HepG2 (cell line): ENCODE measurements around the gene TCEANC. TPM values are rescaled to one million over a fixed set of nuclear protein-coding genes. Genes with fewer than 3 reads are reported as not detected.

ENCODE experiments used
- ATAC-seq: fragments of 200-7000 bp; cut with Tn5 transposase; 3 replicates; pipeline ENCODE4 v1.9.1; 2020; ENCODE audit warnings: mild to moderate bottlenecking, moderate library complexity
- BruUV-seq: library from RNA; stranded (reverse); fragments of 400-500 nt; replicated peaks from 2 replicates; lab custom pipeline; 2021; lab: Mats Ljungman, UMichigan
- CTCF ChIA-PET: fragments of 300-600 bp; formaldehyde crosslinking; extraction: SDS; loops from one replicate; lab custom pipeline; 2021; ENCODE audit warnings: low total read pairs, inconsistent platforms, low intra/inter-chr PET ratio; lab: Yijun Ruan, JAX
- POLR2A ChIA-PET: fragments of 350-600 bp; sonication (Branson Sonifier 250); formaldehyde crosslinking; loops from one replicate; lab custom pipeline; 2020; ENCODE audit warnings: antibody characterized with exemption, inconsistent platforms; lab: Yijun Ruan, JAX
- DNase-seq: peaks from one replicate; pipeline ENCODE4 v3.0.0-alpha.2; 2015; ENCODE audit warnings: low spot score
- FAIRE-seq: peaks from 3 replicates; lab custom pipeline; 2011; peaks lifted over from hg19 to GRCh38; lab: Jason Lieb, UNC
- H2AFZ ChIP-seq: one replicate; pipeline ENCODE4 v1.6.1; 2011; ENCODE audit warnings: low read length, inconsistent platforms
- H3K27ac ChIP-seq: fragments of 300-600 bp; 3 replicates; pipeline ENCODE4 v1.8.0; 2011; ENCODE audit warnings: mixed run types, mild to moderate bottlenecking, mixed read lengths, low read length, inconsistent platforms; ENCODE audit not compliant: insufficient read depth; ENCODE audit errors: extremely low read length
- H3K27me3 ChIP-seq, 2 experiments: fragments of 200-600 bp in 1 of 2; 2 replicates in 1 of 2; 3 replicates in 1 of 2; pipeline versions ENCODE4 v1.6.0 to v1.8.0; 2011; ENCODE audit warnings: low read length in 2 of 2, mild to moderate bottlenecking in 2 of 2, moderate library complexity in 2 of 2, inconsistent platforms in 1 of 2; ENCODE audit not compliant: insufficient read depth in 2 of 2, control insufficient read depth in 1 of 2
- H3K36me3 ChIP-seq, 2 experiments: fragments of 200-600 bp in 1 of 2; replicated peaks in 1 of 2; 2 replicates in 1 of 2; 3 replicates in 1 of 2; pipeline versions ENCODE4 v1.5.1 to v1.8.0; 2011; ENCODE audit warnings: low read length in 2 of 2, inconsistent platforms in 1 of 2; ENCODE audit not compliant: insufficient read depth in 2 of 2, control insufficient read depth in 1 of 2
- H3K4me1 ChIP-seq: 2 replicates; pipeline ENCODE4 v1.5.1; 2012; ENCODE audit warnings: low read length, inconsistent platforms; ENCODE audit not compliant: insufficient read depth
- H3K4me2 ChIP-seq: 2 replicates; pipeline ENCODE4 v1.6.0; 2011; ENCODE audit warnings: low read depth, low read length, inconsistent platforms
- H3K4me3 ChIP-seq, 3 experiments: fragments of 200-600 bp in 1 of 3; sonication (generic), shearing (Covaris generic) in 1 of 3; replicated peaks in 1 of 3; 2 replicates each; pipeline ENCODE4 v1.5.1; 2011 to 2016; ENCODE audit warnings: low read length in 3 of 3, inconsistent platforms in 2 of 3, low read depth in 2 of 3, mild to moderate bottlenecking in 2 of 3, control low read depth in 1 of 3, mixed read lengths in 1 of 3; ENCODE audit not compliant: insufficient read depth in 1 of 3
- H3K79me2 ChIP-seq: one replicate; pipeline ENCODE4 v1.6.1; 2011; ENCODE audit warnings: low read length, inconsistent platforms; ENCODE audit not compliant: insufficient read depth
- H3K9ac ChIP-seq: 2 replicates; pipeline ENCODE4 v1.6.0; 2011; ENCODE audit warnings: mild to moderate bottlenecking, low read depth, low read length, inconsistent platforms; ENCODE audit not compliant: insufficient read depth
- H3K9me3 ChIP-seq: 2 replicates; pipeline ENCODE4 v1.5.1; 2012; ENCODE audit warnings: mild to moderate bottlenecking, low read length
- H4K20me1 ChIP-seq: 2 replicates; pipeline ENCODE4 v1.6.0; 2011; ENCODE audit warnings: inconsistent platforms, mild to moderate bottlenecking, low read length, moderate library complexity; ENCODE audit not compliant: insufficient read depth
- ARID5B ChIP-seq: IDR thresholded peaks from 2 replicates; pipeline ENCODE4 v1.4.0; 2020; ENCODE audit warnings: mild to moderate bottlenecking, missing genetic modification reagents
- ATF7 ChIP-seq, 2 experiments: fragments of 450-650 bp in 1 of 2; sonication (generic) in 1 of 2; formaldehyde crosslinking in 1 of 2; IDR thresholded peaks; 2 replicates each; pipeline versions ENCODE4 v1.4.0 to v1.6.1; 2016 to 2020; ENCODE audit warnings: antibody characterized with exemption in 1 of 2, mild to moderate bottlenecking in 1 of 2, missing genetic modification reagents in 1 of 2
- ELF3 ChIP-seq: IDR thresholded peaks from 2 replicates; pipeline ENCODE4 v1.6.1; 2016; ENCODE audit warnings: missing genetic modification reagents, missing compliant biosample characterization
- GABPA ChIP-seq, 2 experiments: IDR thresholded peaks; 2 replicates each; pipeline ENCODE4 v1.6.1; 2011 to 2016; ENCODE audit warnings: low read depth in 2 of 2, low read length in 1 of 2, missing biosample characterization in 1 of 2, missing genetic modification characterization in 1 of 2
- NFE2 ChIP-seq: sonication (generic); formaldehyde crosslinking; IDR thresholded peaks from 2 replicates; pipeline ENCODE4 v1.4.0; 2020; ENCODE audit warnings: missing genetic modification reagents
- NR2C2 ChIP-seq: sonication (generic); formaldehyde crosslinking; IDR thresholded peaks from 2 replicates; pipeline ENCODE4 v1.4.0; 2020; ENCODE audit warnings: missing genetic modification reagents, mild to moderate bottlenecking, moderate library complexity, borderline replicate concordance
- POLR2AphosphoS5 ChIP-seq: IDR thresholded peaks from 2 replicates; pipeline ENCODE4 v1.6.1; 2012; ENCODE audit warnings: low read depth, low read length
- RELA ChIP-seq: sonication (generic); formaldehyde crosslinking; IDR thresholded peaks from 2 replicates; pipeline ENCODE4 v1.4.0; 2020; ENCODE audit warnings: missing genetic modification reagents
- REXO4 ChIP-seq: sonication (generic); formaldehyde crosslinking; IDR thresholded peaks from 2 replicates; pipeline ENCODE4 v1.8.0; 2022; ENCODE audit warnings: missing genetic modification reagents, mild to moderate bottlenecking, borderline replicate concordance
- SKI ChIP-seq: fragments of 450-650 bp; IDR thresholded peaks from one replicate; pipeline ENCODE4 v1.6.1; 2018; ENCODE audit warnings: mild to moderate bottlenecking; ENCODE audit not compliant: partially characterized antibody
- TBP ChIP-seq: sonication (generic); formaldehyde crosslinking; IDR thresholded peaks from 2 replicates; pipeline ENCODE4 v1.5.0; 2020; ENCODE audit warnings: missing genetic modification reagents
- YEATS2 ChIP-seq: sonication (generic); formaldehyde crosslinking; IDR thresholded peaks from 2 replicates; pipeline ENCODE4 v1.4.0; 2020; ENCODE audit warnings: missing genetic modification reagents, borderline replicate concordance
- ZNF75D ChIP-seq: sonication (generic); formaldehyde crosslinking; IDR thresholded peaks from 2 replicates; pipeline ENCODE4 v1.8.1; 2023; ENCODE audit warnings: missing genetic modification reagents, mild to moderate bottlenecking, borderline replicate concordance
- WGBS: methylation state at CpG from one replicate; pipeline ENCODE4 v1.1.6; 2017; ENCODE audit warnings: low lambda C conversion rate; 5-methylcytosine and 5-hydroxymethylcytosine counted together
- in situ Hi-C: cut with HindIII; loops from 2 replicates; pipeline ENCODE4 v1.10.0; 2017; ENCODE audit warnings: low pct_unique_long_range_greater_than_20kb; ENCODE audit not compliant: extremely low pct_ligation_motif_present
- intact Hi-C: fragments of 100-400 bp; cut with micrococcal nuclease; formaldehyde crosslinking; loops from one replicate; pipeline ENCODE4 v1.10.0; 2022; ENCODE audit not compliant: unreplicated experiment
- polyA plus RNA-seq, 8 experiments: library from polyadenylated mRNA; depleted of rRNA in 3 of 8; stranded (reverse) in 7 of 8; unstranded in 1 of 8; fragments of >200 nt; fragmentation: Illumina TruSeq in 4 of 8; extraction: Trizol in 4 of 8; gene quantifications; 2 replicates each; pipeline versions ENCODE4 v1.2.1 to v1.2.3, GENCODE V29; 2011 to 2016; ENCODE audit warnings: low read depth in 4 of 8, missing spikeins in 1 of 8, mixed read lengths in 1 of 8; ENCODE audit not compliant: insufficient read depth in 1 of 8
- total RNA-seq, 5 experiments: library from RNA; depleted of rRNA; stranded (reverse); fragments of >200 nt; fragmentation: Illumina TruSeq; extraction: Trizol; gene quantifications; 2 replicates each; pipeline ENCODE4 v1.2.3, GENCODE V29; 2016; ENCODE audit warnings: low read depth in 1 of 5

TCEANC gene
- total and polyA plus RNA-seq, 2 of the 13 experiments (the other 11 are each of a cell fraction or from before 2014, with no cell fraction given) = 0.51 to 0.97 TPM

DNA sequence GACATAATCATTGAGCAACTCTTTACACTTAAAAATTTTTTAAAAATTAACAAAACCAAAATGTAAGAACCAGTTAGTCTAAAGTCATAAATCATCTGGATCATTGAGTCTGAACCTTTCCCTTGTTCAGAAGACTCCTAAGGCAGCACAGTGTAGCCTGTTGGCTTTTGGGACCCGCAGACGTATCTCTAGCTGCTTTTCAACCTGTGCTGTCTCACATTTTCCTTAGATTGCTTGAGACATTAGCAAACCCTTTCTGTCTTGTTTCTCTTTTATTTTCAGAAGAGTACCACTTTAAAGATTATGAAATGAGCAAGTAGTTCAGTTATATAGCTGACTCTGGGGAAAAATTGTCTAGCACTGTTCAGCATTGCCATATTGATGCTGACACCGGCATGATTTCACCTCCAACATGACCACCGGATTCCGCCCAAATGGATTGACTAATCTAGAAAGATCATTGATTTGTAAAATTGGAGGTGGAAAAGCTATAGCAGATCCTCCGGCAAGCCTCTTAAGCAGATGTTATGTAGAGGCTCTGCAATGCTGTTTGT lies 8.9 kb downstream of the TCEANC start (continued):
- TF ChIP-seq NFE2 (CRISPR knock-in tag) = no peak
- no peak for TF ChIP-seq ZNF75D (CRISPR knock-in tag)
- no peak for TF ChIP-seq TBP (CRISPR knock-in tag)
- no peak for TF ChIP-seq SKI
- TF ChIP-seq POLR2AphosphoS5 = no peak
- TF ChIP-seq REXO4 = no peak
- TF ChIP-seq ATF7 (IDR thresholded peaks at IDR 0.05) = no peak
- TF ChIP-seq ATF7 (CRISPR knock-in tag; IDR thresholded peaks at IDR 0.05) = no peak

DNA sequence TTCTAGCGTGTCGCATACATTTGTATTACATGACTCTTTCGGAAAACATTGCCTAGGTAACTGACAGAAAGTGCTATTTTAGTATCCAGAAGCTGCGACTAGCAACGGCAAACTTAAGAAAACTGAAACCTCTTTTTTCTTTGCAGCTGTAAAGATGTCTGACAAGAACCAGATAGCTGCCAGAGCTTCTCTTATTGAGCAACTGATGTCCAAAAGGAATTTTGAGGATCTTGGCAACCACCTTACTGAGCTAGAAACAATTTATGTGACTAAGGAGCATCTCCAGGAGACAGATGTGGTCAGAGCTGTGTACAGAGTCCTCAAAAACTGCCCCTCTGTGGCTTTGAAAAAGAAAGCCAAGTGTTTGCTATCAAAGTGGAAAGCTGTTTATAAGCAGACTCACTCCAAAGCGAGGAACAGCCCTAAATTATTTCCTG lies 9.4 kb downstream of the TCEANC start:
- no peak overlapping the region for H3K4me3 ChIP-seq
- no peak for ATAC-seq
- in situ Hi-C loops = no loop called here
- no peaks in the 10 kb centered on the region for H3K36me3 ChIP-seq
- no peaks in the 10 kb centered on the region for H4K20me1 ChIP-seq
- H3K4me2 ChIP-seq = no peak overlapping the region
- TF ChIP-seq RELA (no peak), YEATS2 (no peak), ELF3 (no peak), GABPA (IDR thresholded peaks at IDR 0.05; ENCODE audit: low read depth, low read length) (no peak), GABPA (CRISPR knock-in tag; IDR thresholded peaks at IDR 0.05; ENCODE audit: low read depth) (no peak), ARID5B (no peak), NR2C2 (CRISPR knock-in tag) (no peak)
- intact Hi-C loops = no loop called here
- no peaks in the 10 kb centered on the region for H3K9me3 ChIP-seq
- no peak overlapping the region for H2AFZ ChIP-seq
- ChIA-PET POLR2A (no interaction called here), CTCF (no interaction called here)
- H3K4me1 ChIP-seq = peaks cover 5% of the 10 kb centered on the region
- no peak overlapping the region for H3K9ac ChIP-seq
- H3K27ac ChIP-seq = no peak overlapping the region
- WGBS = 94% methylated on average over 6 of the region's 6 CpGs
- no peaks in the 10 kb centered on the region for H3K27me3 ChIP-seq
- H3K79me2 ChIP-seq = no peaks in the 10 kb centered on the region
- no peak for DNase-seq
- FAIRE-seq = no peak
- no TSS peak for BruUV-seq
